SH-SY5Y (cell line): ENCODE measurements around the gene GCHFR.

Source experiments
- GATA2 ChIP-seq: IDR thresholded peaks from 2 replicates; pipeline ENCODE4 v1.6.1; 2011; ENCODE audit warnings: mild to moderate bottlenecking, low read depth, low read length
- GATA3 ChIP-seq: IDR thresholded peaks from 2 replicates; pipeline ENCODE4 v1.6.1; 2011; ENCODE audit warnings: low read depth, mild to moderate bottlenecking, low read length, moderate library complexity

DNA sequence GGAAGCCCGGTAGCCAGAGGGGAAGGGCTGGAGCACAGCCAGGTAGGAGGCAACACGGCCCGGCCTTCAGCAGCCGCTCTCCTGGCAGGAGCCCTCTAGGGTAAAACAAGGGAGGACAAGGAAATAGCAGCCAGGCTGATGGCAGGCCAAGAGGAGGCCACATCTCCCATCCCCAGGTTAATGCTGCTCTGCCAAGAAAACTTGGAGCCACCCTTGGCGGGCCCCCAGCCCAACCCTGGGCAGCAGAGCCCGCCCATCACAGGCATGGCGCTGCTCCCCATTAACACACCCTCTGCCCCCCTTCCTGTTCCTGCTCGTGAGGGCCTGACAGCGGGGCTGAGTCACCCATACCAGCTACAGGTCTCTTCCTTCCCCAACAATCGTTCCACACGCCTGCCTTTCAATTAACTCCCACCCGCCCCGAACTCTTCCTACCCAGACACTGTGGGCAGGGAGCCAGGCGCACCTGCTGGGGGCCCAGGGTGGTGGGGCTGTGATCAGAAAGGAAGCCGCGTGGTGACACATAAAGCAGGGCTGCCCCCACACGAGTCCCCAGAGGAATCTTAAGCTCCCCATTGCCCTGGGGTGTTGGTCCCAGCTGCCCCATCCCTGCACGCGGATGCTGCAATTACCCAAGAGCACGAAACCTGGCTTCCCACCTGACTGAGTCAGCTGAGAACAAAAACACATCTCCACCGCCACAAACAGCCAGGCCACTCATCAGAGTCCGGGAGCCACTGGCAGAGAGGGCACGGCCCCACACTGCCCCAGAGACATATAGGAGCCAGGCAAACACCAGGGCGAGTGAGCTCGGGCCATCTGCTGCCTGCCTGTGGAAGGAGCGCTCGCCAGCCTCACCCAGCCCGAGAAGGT, 5.6 kb downstream of the GCHFR start, which contains the start of gene C15orf62:
- no peak for TF ChIP-seq GATA2
- no peak for TF ChIP-seq GATA3
